Measurements from ENCODE around the gene COL6A1.

COL6A1 gene

GRCh38 chr21:45938453-45938755 is 43.2 kb upstream of the COL6A1 start:
- H3K4me3 ChIP-seq (replicated peaks in 1 of 2; ENCODE audit: low read depth in 2 of 2, low read length in 2 of 2): no peak overlapping the region
- TF ChIP-seq CTCF (IDR thresholded peaks at IDR 0.05; ENCODE audit: low read depth, low read length): no peak
- DNase-seq (ENCODE audit: low read depth in 2 of 2): no peak

DNA sequence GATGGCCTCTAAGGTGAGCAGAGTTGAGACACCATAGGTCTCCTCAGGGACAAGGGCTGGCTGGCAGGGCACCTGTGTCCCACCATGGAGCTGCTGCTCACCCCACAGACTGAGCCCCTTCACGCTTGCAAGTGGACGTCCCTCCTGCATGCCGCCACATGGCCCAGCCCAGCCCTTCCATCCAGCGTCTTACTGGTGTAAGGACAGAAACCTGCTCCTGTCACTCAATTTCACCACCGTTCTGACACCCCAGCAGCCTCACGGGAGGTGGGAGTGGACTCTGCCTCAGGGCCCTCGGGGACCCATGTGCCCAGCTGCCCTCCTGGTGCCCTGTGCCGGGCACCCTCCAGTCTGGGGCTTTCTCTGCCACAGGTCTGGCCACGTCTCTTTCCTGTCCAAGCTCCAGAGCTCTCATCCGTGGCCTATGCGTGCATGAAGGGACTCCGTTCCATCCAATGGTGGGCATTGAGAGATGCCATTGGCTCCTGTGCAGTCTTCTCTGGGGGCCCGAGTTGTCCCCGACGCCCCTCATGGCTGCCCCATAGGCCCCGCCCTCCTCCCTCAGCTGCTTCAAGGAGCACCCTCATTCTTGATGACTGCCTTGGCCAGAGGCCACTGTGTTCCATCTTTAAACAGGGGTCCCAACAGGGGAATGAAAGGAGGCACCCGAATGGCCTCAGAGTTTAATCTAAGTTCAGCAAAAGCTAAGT is 42.6 kb upstream of the COL6A1 start:
- TF ChIP-seq CTCF (IDR thresholded peaks at IDR 0.05; ENCODE audit: low read depth, low read length): no peak
- no peak overlapping the region for H3K4me3 ChIP-seq (replicated peaks in 1 of 2; ENCODE audit: low read depth in 2 of 2, low read length in 2 of 2)
- no peak for DNase-seq (ENCODE audit: low read depth in 2 of 2)

DNA sequence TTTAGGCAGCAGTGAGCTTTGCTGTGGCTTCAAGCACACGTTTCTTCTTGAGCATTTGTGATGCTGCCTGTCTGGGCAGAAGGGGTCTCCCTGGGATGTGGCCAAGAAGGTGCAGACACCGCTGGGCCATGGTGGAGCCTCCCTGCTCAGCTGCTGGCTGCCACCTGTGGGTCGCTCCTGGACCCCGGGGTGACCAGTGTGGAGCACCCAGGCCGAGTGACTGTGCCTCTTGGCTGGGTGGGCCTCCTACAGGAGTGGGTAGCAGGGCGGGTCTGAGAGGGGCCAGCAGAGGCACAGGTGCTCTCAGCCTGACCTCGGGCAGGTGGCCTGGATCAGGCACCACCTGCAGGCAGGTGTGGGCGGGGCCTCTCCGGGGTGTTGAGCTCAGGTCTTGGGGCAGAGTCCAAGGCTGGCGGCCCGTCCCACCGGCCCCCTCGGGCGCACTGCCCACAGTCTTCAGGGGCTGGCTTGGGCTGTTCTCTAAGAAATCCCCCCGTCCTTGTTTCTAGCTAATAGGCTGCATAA is 42.0 kb upstream of the COL6A1 start:
- TF ChIP-seq CTCF (IDR thresholded peaks at IDR 0.05; ENCODE audit: low read depth, low read length): no peak
- no peak for DNase-seq (ENCODE audit: low read depth in 2 of 2)
- H3K4me3 ChIP-seq (replicated peaks in 1 of 2; ENCODE audit: low read depth in 2 of 2, low read length in 2 of 2): no peak overlapping the region

GRCh38 chr21:45940091-45940490 is 41.5 kb upstream of the COL6A1 start:
- H3K4me3 ChIP-seq (replicated peaks in 1 of 2; ENCODE audit: low read depth in 2 of 2, low read length in 2 of 2): no peak overlapping the region
- TF ChIP-seq CTCF (IDR thresholded peaks at IDR 0.05; ENCODE audit: low read depth, low read length): no peak
- no peak for DNase-seq (ENCODE audit: low read depth in 2 of 2)

GRCh38 chr21:45940621-45941337 is 40.8 kb upstream of the COL6A1 start:
- no peak overlapping the region for H3K4me3 ChIP-seq (replicated peaks in 1 of 2; ENCODE audit: low read depth in 2 of 2, low read length in 2 of 2)
- TF ChIP-seq CTCF (IDR thresholded peaks at IDR 0.05; ENCODE audit: low read depth, low read length): no peak
- no peak for DNase-seq (ENCODE audit: low read depth in 2 of 2)

- DNase-seq (ENCODE audit: low read depth in 2 of 2): no peak
- no peak overlapping the region for H3K4me3 ChIP-seq (replicated peaks in 1 of 2; ENCODE audit: low read depth in 2 of 2, low read length in 2 of 2)
- no peak for TF ChIP-seq CTCF (IDR thresholded peaks at IDR 0.05; ENCODE audit: low read depth, low read length)
Observed at GRCh38 chr21:45941338-45941710, 40.2 kb upstream of the COL6A1 start.

Data from cardiac fibroblast (primary cell).